HG02981 (cell line): Measurements from ENCODE around the gene TOR1A.
"Not testable (repeated sequence)": the region's sequence is repeated elsewhere in the genome, so short reads cannot be mapped to it uniquely, and the experiment has no call there.

Experiments
- ATAC-seq: cut with Tn5 transposase; IDR thresholded peaks from one replicate; pipeline ENCODE4 v1.9.1; 2021; ENCODE audit warnings: mild to moderate bottlenecking, moderate library complexity; ENCODE audit not compliant: unreplicated experiment

The TOR1A gene

DNA sequence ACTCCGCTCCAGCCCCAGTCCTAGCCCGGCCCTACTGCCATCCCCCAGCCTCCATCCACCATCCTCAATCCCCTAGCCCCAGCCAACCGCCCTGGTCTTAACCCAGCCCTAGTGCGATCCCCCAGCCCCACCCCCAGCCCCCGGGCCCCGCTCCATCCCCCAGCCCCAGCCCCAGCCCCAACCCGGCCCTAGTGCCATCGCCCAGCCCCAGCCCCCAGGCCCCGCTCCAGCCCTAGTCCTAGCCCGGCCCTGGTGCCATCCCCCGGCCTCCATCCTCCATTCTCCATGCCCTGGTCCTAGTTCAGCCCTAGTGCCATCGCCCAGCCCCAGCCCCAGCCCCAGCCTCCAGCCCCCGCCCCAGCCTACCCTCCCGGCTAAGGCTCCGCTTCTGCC lies 398 bp downstream of the TOR1A start:
- ATAC-seq, result no peak

DNA sequence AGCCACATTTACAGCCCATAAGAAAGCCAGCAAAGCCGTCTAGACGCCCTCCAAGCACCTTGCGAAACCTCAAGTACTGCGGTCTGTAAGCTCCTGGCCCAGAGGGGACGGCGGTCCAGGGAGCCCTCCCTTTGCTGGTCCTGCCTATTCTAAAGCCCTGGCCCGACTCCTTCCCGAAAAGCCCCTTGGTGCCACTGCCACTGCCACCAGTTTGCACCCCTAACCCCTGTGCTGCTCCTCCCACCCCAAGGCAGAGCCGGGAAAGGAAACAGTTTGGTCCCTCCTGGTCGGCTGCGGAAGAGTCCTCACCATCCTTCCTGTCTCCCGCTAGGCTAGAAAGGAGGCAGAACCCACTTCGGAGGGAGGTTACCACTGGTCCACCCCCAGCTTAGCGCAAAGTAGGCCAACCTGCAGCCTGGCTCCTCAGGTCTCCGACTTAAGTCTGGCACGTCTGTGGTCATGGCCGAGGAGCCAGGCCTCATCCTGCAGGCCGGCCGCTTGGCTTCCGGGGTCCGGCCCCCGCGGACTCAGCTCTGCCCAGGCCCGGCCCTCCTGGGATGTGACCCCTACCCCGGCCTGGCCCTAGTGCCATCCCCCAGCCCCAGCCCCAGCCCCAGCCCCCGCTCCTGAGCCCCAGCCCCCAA lies 916 bp downstream of the TOR1A start:
- ATAC-seq, result no peak

DNA sequence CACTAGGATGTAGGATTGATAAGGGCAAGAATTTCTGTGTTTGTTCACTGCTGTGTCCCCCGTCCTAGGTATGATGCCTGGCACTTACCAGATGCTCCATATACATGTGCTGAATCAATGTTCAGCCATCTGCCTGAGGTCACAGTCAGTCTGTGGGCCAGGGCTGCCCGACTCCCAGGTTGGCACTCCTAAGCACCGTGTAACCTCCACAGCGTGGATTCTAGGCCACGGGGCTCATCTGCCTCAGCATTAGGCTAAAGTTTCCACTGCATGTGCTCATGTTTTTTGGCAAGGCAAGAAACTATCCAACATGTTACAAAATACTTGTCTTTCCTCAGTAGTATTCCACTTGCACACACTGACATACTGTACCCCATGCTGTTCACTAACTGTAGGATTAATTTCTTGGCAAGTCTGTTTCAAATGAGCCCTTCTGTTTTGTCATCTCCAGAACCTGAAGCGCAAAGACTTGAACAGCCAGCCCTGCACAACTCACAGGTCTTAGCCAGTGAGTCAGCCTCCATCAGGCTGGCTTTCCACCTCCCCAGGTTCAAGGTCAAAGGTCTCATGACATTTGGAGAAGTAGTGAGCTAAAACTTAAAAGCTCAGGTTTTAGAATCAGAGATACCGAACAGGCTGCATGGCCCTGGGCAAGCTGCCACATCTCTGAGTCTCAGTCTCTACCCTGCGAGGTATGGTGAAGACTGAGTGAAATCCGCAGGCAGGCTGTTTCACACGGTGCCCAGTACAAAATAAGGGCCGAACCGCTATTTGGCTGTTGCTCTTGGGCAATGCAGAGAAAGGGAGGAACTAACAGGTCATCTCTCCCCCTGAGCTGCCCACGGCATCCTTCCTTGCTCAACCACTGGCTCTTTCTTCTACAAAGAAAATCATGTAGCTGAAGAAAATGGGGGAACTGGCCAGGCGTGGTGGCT lies 7.2 kb downstream of the TOR1A start:
- ATAC-seq, result no peak

GRCh38 chr9:129815278-129815677 lies 8.7 kb downstream of the TOR1A start:
- no peak for ATAC-seq

- ATAC-seq, result no peak
Observed at GRCh38 chr9:129814432-129815223, 9.3 kb downstream of the TOR1A start.

GRCh38 chr9:129813661-129814060 lies 10.3 kb downstream of the TOR1A start:
- no peak for ATAC-seq

GRCh38 chr9:129812385-129812784 lies 11.6 kb downstream of the TOR1A start:
- ATAC-seq, result no peak

GRCh38 chr9:129811967-129812363 lies 12.0 kb downstream of the TOR1A start:
- no peak for ATAC-seq

GRCh38 chr9:129810788-129811187 lies 13.1 kb downstream of the TOR1A start:
- no peak for ATAC-seq

DNA sequence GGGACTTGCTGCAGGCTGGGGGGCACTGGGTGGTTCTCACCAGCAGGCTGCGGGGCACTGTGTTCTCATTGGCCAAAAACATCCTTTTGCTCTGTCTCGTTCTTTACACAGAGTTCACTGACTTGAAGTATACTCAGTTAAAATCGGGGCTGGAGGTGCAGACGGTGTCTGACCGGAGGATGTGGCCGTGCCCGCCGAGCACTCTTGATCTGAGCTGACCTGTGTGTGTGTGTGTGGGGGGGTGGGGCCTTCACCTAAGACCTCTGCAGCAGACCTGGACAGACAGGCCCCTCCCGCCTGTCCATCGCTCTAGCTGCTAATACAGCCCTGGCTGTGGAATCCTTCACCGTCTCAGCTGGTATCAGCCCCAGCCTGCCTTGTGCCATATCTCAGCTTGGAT lies 13.8 kb downstream of the TOR1A start:
- ATAC-seq, result no peak

- no peak for ATAC-seq
Observed at GRCh38 chr9:129809346-129809745, 14.6 kb downstream of the TOR1A start.

DNA sequence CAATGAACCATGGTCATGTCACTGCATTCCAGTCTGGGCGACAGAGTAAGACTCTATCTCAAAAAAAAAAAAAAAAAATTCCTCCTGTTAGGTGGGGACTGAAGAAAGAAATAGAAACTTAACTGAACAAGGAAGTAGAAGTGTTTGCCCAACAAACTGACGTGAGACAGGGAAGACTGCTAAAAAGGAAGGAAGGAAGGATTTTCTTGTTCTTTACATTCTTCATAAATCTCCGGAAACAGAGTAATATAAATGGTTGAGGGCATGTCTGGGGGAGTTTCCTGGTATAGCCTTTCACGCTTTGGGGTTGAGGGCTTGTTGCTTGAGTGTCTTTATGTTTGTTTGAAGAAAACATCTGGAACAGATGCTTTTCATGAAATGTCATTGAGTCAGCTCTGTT lies 17.9 kb downstream of the TOR1A start:
- ATAC-seq, result no peak

DNA sequence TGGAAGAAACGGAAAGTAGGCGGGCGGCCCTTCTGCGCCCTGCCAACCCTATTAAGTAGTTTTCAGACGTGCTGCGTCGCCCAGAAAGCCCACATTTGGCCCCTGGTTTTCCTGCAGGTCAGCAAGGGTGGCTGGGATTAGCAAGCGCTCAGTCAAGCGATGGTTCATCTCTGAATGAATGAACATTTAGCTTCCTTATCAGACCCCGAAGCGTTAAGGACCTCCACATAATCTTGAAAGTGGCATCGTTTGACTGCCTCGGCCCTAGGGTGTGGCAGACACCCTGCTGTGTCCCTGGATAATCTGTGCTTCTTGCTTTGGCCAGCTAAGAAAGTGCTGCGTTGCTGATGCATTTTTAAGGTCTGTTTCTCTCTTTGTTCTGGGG lies 20.3 kb downstream of the TOR1A start:
- no peak for ATAC-seq

DNA sequence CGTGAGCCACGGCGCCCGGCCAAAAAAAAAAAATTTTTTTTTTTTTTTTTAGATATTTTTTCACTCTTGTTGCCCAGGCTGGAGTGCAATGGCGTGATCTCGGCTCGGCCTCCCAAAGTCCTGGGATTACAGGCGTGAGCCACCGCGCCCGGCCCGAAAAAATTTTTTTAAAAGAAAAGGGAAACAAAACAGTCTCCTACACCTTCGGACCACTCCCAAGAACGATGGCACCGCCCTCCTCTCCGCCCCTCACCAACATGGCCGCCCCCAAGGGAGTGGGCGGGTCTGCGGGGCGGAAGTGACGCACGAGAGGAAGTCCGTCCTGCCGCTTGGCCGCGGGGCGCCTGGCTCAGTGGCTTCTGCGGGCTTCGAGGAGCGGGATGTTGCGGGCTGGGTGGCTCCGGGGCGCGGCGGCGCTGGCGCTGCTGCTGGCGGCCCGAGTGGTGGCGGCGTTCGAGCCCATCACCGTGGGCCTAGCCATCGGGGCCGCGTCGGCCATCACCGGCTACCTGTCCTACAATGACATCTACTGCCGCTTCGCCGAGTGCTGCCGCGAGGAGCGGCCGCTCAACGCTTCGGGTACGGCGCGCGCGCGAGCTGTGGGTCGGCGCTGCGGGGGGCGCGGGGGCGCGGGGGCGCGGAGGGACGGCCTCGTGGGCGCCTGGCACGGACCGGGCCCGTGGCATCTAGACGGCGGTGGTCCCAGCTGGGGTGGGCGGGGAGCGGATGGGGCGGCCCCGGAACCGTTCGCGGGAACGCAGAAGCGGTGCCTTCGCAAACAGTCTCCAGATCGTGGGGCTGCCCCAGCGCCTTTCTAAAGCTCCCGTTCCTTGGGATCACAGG lies 20.9 kb downstream of the TOR1A start, which contains the start of gene TOR1B:
Gene TOR1B (plus strand): TSS at position 352 of the 843 bp plus-strand sequence. CDS start 29 bp downstream, at position 381.
- ATAC-seq, result peak; percentile 93

- no peak for ATAC-seq
Observed at GRCh38 chr9:129801504-129801903, 22.4 kb downstream of the TOR1A start.

GRCh38 chr9:129798973-129799372 lies 25.0 kb downstream of the TOR1A start:
- no peak for ATAC-seq

GRCh38 chr9:129796029-129796428 lies 27.9 kb downstream of the TOR1A start:
- not testable (repeated sequence) for ATAC-seq

DNA sequence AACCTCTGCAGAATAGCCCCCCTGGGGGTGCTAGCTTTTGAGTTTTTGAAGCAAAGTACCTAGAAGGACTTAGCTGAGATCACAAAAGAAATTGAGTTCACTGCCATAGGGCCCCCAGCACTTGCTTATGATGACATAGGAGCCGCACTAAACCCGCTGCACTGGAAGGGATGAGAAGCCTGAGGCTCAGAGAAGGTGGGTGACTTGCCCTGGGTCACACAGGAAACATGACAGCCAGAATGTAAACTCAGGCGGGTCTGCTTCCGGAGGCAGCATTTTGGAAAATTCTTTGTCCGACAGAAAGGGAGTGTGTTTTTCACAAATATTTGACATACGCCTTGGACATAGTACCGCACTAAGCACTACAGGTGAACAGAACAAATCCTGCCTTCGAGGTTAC lies 29.4 kb downstream of the TOR1A start:
- no peak for ATAC-seq

DNA sequence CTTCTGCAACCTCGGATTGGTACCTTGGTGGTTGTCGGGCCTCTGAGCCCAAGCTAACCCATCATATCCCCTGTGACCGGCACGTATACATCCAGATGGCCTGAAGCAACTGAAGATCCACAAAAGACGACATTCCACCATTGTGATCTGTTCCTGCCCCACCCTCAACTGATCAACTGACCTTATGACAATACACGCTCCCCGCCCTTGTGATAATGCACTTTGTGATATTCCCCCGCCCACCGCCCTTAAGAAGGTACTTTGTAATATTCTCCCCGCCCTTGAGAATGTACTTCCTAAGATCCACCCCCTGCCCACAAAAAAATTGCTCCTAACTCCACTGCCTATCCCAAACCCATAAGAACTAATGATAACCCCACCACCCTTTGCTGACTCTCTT lies 37.5 kb downstream of the TOR1A start:
- ATAC-seq, result no peak

GRCh38 chr9:129785866-129786265 lies 38.1 kb downstream of the TOR1A start:
- no peak for ATAC-seq
